HCT116 (cell line): ENCODE data around the gene OR6K2. TPM values are rescaled to one million over a fixed set of nuclear protein-coding genes. Genes with fewer than 3 reads are reported as not detected.

Source experiments
- total RNA-seq: library from RNA; stranded (reverse); gene quantifications from one replicate; pipeline ENCODE4 v1.2.1, GENCODE V29; 2021; ENCODE audit not compliant: unreplicated experiment

OR6K2 gene
- total RNA-seq, 1 experiment from 2014 or later: not detected

Other genes with a start within 250 kb of the OR6K2 start
- gene OR10K1, start 238.8 kb downstream of the OR6K2 start, total RNA-seq: not detected
- not detected for gene OR10R2, start 228.4 kb downstream of the OR6K2 start, total RNA-seq
- gene OR6Y1, start 146.2 kb downstream of the OR6K2 start, total RNA-seq: not detected
- gene OR6P1, start 130.1 kb downstream of the OR6K2 start, total RNA-seq: not detected
- gene OR10X1, start 120.8 kb downstream of the OR6K2 start, total RNA-seq: not detected
- not detected for gene OR10Z1, start 95.4 kb downstream of the OR6K2 start, total RNA-seq
- gene SPTA1, start 13.9 kb downstream of the OR6K2 start, total RNA-seq: not detected
- gene OR6K3, start 20.1 kb upstream of the OR6K2 start, total RNA-seq: not detected
- not detected for gene OR6K6, start 54.1 kb upstream of the OR6K2 start, total RNA-seq
- gene OR6N1, start 71.5 kb upstream of the OR6K2 start, total RNA-seq: not detected
- not detected for gene OR6N2, start 80.6 kb upstream of the OR6K2 start, total RNA-seq
- gene MNDA, start 130.7 kb upstream of the OR6K2 start, total RNA-seq: not detected
- not detected for gene PYHIN1, start 230.9 kb upstream of the OR6K2 start, total RNA-seq